Measurements from ENCODE around the gene SKI. TPM values are rescaled to one million over a fixed set of nuclear protein-coding genes. Genes with fewer than 3 reads are reported as not detected.

The SKI gene
- total RNA-seq, 1 donor from 2014 or later: 55.7 TPM

DNA sequence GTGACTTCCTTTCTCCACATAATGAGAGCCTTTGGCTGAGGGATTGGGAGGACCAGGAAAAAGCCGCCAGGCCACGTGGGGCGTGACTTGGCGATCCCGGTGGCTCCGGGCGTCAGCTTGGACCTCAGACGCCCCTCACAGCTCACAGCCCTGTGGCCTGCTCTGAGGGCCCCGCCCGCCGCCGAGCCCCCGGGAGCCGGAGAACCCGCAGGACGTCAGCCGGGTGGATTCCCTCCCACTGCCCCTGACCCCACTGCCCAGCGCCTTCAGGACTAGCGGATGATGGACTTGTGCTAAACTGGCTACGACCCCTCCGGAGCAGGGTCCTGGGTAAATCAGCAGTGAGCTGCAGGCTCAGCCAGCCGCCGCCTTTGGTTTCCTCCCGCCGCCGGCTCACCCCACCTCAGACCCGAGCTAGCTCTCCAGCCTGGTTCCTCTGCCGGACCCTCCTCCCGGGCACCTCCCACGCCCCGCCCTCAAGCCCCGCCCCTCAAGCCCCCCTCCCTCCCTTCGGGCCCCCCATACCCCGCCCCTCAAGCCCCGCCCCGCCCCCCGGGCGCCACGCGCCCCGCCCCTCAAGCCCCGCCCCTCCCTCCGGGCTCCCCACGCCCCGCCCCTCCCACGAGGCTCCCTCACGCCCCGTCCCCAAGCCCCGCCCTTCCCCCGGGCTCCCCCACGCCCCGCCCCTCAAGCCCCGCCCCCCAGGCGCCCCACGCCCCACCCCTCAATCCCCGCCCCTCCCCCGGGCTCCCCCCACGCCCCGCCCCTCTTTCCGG is 23.5 kb upstream of the SKI start:
- H3K27ac Mint-ChIP-seq: no peak overlapping the region
- no peaks in the 10 kb centered on the region for H3K27me3 Mint-ChIP-seq
- DNase-seq (ENCODE audit: extremely low spot score, unreplicated experiment): peak; percentile 82
- no peaks in the 10 kb centered on the region for H3K36me3 Mint-ChIP-seq
- peaks cover 10% of the 10 kb centered on the region for H3K4me1 Mint-ChIP-seq (ENCODE audit: unreplicated experiment)
- TF ChIP-seq CTCF (conservative IDR thresholded peaks at IDR 0.05): no peak
- no peaks in the 10 kb centered on the region for H3K9me3 Mint-ChIP-seq
- peak overlapping the region; percentile 68 for H3K4me3 Mint-ChIP-seq

DNA sequence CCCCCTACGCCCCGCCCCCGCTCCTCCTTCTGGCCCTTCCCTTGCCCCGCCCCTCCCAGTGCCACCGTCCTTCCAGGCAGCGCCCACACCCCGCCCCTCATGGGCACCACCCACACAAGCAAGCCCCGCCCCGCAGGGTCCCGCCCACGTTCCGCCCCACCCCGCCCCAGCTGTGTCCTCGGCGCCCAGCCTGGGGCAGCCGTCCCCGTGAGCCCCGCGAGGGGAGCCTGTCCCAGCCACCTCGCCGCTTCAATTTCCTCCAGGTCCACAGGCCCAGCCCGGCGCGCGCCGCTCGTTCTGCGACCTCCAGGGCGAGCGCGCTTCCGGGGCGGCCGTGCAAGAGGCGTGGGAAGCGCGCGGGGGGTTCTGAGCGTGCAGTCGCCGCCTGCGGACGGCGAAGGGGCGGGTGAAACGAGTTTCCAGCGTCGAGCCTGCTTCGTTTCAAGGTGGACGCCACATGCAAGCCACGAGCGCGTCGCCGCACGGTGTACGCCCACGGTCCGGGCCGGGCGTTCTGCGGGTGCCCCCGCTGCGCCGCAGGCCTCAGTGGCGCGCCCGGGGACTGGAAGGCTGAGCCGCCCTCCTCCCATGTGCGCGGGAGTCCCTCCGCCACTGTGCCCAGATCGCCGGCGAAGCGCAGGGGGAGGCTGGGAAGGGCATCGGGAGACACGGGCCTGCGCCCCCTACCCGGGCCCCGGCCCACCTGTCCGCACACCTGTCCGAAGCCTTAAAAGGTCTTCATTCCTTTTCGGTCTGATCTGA is 22.7 kb upstream of the SKI start:
- H3K27me3 Mint-ChIP-seq: no peaks in the 10 kb centered on the region
- TF ChIP-seq CTCF (conservative IDR thresholded peaks at IDR 0.05): peak; percentile 26
- no peak overlapping the region for H3K27ac Mint-ChIP-seq
- DNase-seq (ENCODE audit: extremely low spot score, unreplicated experiment): peak; percentile 95
- peaks cover 9% of the 10 kb centered on the region for H3K4me1 Mint-ChIP-seq (ENCODE audit: unreplicated experiment)
- no peaks in the 10 kb centered on the region for H3K9me3 Mint-ChIP-seq
- H3K36me3 Mint-ChIP-seq: no peaks in the 10 kb centered on the region
- peak overlapping the region; percentile 73 for H3K4me3 Mint-ChIP-seq

- DNase-seq (ENCODE audit: extremely low spot score, unreplicated experiment): peak; percentile 68
- peaks cover 9% of the 10 kb centered on the region for H3K4me1 Mint-ChIP-seq (ENCODE audit: unreplicated experiment)
- TF ChIP-seq CTCF (conservative IDR thresholded peaks at IDR 0.05): no peak
- H3K36me3 Mint-ChIP-seq: no peaks in the 10 kb centered on the region
- peak overlapping the region; percentile 45 for H3K4me3 Mint-ChIP-seq
- no peaks in the 10 kb centered on the region for H3K27me3 Mint-ChIP-seq
- H3K9me3 Mint-ChIP-seq: no peaks in the 10 kb centered on the region
- peak overlapping the region; percentile 18 for H3K27ac Mint-ChIP-seq
These were observed 21.2 kb upstream of the SKI start for GRCh38 chr1:2206813-2207487.

GRCh38 chr1:2208309-2209239 is 19.5 kb upstream of the SKI start:
- DNase-seq (ENCODE audit: extremely low spot score, unreplicated experiment): peak; percentile 72
- Mint-ChIP-seq H3K4me3 (peak overlapping the region; percentile 68), H3K9me3 (no peaks in the 10 kb centered on the region), H3K36me3 (no peaks in the 10 kb centered on the region), H3K27me3 (no peaks in the 10 kb centered on the region), H3K4me1 (ENCODE audit: unreplicated experiment) (peaks cover 9% of the 10 kb centered on the region), H3K27ac (peak overlapping the region; percentile 37)
- TF ChIP-seq CTCF (conservative IDR thresholded peaks at IDR 0.05): no peak
